Loucy (cell line): Measurements from ENCODE around the gene CYP27A1.

Experiments used
- CTCF ChIP-seq: fragments of 200-600 bp; sonication (generic); conservative IDR thresholded peaks from 2 replicates; pipeline ENCODE4 v1.5.1; 2014; ENCODE audit warnings: mild to moderate bottlenecking, antibody characterized with exemption, low read length
- EZH2phosphoT487 ChIP-seq: fragments of 200-600 bp; IDR thresholded peaks from 2 replicates; pipeline ENCODE4 v1.6.1; 2018; ENCODE audit warnings: antibody characterized with exemption, mild to moderate bottlenecking, moderate library complexity, borderline replicate concordance

DNA sequence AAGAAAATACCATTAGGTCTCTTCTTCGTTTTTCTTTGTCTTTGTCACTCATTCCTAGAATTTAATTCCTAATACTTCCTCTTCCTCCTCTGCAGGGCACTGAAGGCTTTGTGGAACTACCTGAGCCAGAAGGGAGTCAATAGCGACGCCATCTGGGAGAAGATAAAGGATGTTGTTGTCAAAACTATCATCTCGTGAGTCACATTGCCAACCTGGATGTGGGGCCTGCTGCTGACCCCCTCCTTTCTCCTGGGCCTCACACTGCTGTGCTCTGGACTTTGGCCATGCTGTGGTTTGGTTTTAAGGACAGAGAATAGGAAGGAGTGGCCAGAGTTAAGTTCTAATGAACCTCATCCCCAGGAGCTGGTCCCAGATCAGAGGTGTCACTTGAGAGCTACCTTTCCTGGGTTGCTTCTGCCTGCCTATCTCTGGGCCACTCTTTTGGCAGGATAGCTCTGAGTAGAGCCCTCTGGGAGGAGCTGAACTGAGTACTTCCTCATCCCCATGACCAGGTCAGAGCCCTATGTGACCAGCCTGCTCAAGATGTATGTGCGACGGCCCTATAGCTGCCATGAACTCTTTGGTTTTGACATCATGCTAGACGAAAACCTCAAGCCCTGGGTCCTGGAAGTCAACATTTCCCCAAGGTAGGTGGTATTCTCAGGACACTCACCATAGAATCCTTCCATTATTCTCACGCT, 33.1 kb upstream of the CYP27A1 start:
- no peak for TF ChIP-seq CTCF
- no peak for TF ChIP-seq EZH2phosphoT487
